HL-60 (cell line): ENCODE measurements around the gene IL20.

Source experiments
- DNase-seq, 2 experiments: peaks; one replicate each; pipeline ENCODE4 v3.0.0-alpha.2; 2010 to 2020; ENCODE audit warnings: low read depth in 1 of 2, low spot score in 1 of 2
- H3K27ac ChIP-seq: fragments of 250-450 bp; sonication (Bioruptor Pico); replicated peaks from 2 replicates; pipeline ENCODE4 v1.5.1; 2020; ENCODE audit warnings: mild to moderate bottlenecking, moderate library complexity
- H3K27me3 ChIP-seq: fragments of 250-450 bp; sonication (Bioruptor Pico); 2 replicates; pipeline ENCODE4 v1.5.1; 2021; ENCODE audit warnings: mild to moderate bottlenecking, moderate library complexity; ENCODE audit not compliant: insufficient read depth, poor library complexity, severe bottlenecking
- H3K4me3 ChIP-seq: replicated peaks from 2 replicates; pipeline ENCODE4 v1.5.1; 2011; ENCODE audit warnings: mild to moderate bottlenecking, control low read depth, low read length; ENCODE audit not compliant: insufficient read depth
- CTCF ChIP-seq: IDR thresholded peaks from one replicate; pipeline ENCODE4 v1.5.1; 2011; ENCODE audit warnings: low read length, control low read depth, inconsistent platforms; ENCODE audit not compliant: insufficient read depth
- GABPA ChIP-seq: IDR thresholded peaks from 2 replicates; pipeline ENCODE4 v1.6.1; 2012; ENCODE audit warnings: low read depth
- POLR2AphosphoS5 ChIP-seq: IDR thresholded peaks from 2 replicates; pipeline ENCODE4 v1.6.1; 2012; ENCODE audit warnings: low read depth
- SPI1 ChIP-seq: IDR thresholded peaks from 2 replicates; pipeline ENCODE4 v1.6.1; 2012; ENCODE audit warnings: low read depth, mild to moderate bottlenecking, borderline replicate concordance
- TF ChIP-seq, protein P1 (sequence below): IDR thresholded peaks from 2 replicates; pipeline ENCODE4 v1.6.1; 2012; ENCODE audit warnings: low read depth; ENCODE audit not compliant: insufficient replicate concordance

The IL20 gene

GRCh38 chr1:206878456-206878855 is 13.0 kb downstream of the IL20 start:
- no peak overlapping the region for H3K27ac ChIP-seq
- TF ChIP-seq POLR2AphosphoS5 (no peak), SPI1 (no peak), GABPA (no peak), CTCF (peak; percentile 14)
- TF ChIP-seq, protein P1, sequence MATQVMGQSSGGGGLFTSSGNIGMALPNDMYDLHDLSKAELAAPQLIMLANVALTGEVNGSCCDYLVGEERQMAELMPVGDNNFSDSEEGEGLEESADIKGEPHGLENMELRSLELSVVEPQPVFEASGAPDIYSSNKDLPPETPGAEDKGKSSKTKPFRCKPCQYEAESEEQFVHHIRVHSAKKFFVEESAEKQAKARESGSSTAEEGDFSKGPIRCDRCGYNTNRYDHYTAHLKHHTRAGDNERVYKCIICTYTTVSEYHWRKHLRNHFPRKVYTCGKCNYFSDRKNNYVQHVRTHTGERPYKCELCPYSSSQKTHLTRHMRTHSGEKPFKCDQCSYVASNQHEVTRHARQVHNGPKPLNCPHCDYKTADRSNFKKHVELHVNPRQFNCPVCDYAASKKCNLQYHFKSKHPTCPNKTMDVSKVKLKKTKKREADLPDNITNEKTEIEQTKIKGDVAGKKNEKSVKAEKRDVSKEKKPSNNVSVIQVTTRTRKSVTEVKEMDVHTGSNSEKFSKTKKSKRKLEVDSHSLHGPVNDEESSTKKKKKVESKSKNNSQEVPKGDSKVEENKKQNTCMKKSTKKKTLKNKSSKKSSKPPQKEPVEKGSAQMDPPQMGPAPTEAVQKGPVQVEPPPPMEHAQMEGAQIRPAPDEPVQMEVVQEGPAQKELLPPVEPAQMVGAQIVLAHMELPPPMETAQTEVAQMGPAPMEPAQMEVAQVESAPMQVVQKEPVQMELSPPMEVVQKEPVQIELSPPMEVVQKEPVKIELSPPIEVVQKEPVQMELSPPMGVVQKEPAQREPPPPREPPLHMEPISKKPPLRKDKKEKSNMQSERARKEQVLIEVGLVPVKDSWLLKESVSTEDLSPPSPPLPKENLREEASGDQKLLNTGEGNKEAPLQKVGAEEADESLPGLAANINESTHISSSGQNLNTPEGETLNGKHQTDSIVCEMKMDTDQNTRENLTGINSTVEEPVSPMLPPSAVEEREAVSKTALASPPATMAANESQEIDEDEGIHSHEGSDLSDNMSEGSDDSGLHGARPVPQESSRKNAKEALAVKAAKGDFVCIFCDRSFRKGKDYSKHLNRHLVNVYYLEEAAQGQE, result no peak
- DNase-seq, result no peak
- H3K27me3 ChIP-seq, result no peaks in the 10 kb centered on the region
- H3K4me3 ChIP-seq, result no peak overlapping the region

DNA sequence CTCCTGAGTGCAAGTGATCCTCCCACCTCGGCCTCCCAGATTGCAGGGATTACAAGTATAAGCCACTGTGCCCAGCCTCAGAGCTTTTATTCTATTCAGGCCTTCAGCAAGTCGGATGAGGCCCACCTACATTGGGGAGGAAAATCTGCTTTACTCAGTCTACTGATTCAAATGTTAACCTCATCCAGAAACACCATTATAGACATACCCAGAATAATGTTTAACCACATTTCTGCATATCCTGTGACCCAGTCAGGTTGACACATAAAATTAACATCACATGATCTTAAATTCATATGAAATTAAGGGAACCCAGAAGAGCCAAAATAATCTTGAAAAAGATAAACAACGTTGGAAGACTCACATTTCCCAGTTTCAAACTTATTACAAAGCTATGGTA is 14.9 kb downstream of the IL20 start:
- no peak overlapping the region for H3K27ac ChIP-seq
- H3K27me3 ChIP-seq, result peaks cover 2% of the 10 kb centered on the region

GRCh38 chr1:206882555-206882954 is 17.1 kb downstream of the IL20 start:
- no peak for DNase-seq
- Histone ChIP-seq H3K4me3 (no peak overlapping the region), H3K27ac (no peak overlapping the region), H3K27me3 (peaks cover 5% of the 10 kb centered on the region)
- no peak for TF ChIP-seq POLR2AphosphoS5
- no peak for TF ChIP-seq GABPA
- TF ChIP-seq CTCF, result no peak
- no peak for TF ChIP-seq SPI1
- TF ChIP-seq, protein P1, result no peak

More for the DNA sequence above, 14.9 kb downstream of the IL20 start:
- TF ChIP-seq CTCF (no peak), GABPA (no peak), SPI1 (no peak), POLR2AphosphoS5 (no peak)
- TF ChIP-seq, protein P1, result no peak
- H3K4me3 ChIP-seq, result no peak overlapping the region
- no peak for DNase-seq
